Activated T-helper 2 cell treated with anti-CD3 and anti-CD28 coated beads, Interferon-gamma antibody, Interleukin-2, Interleukin-4, amounts not matched to agents 10 μg/mL and 5 μg/mL and 100 μg/mL, durations not matched to agents 14 hours and 24 hours and 36 hours (primary cell): Measurements from ENCODE around the gene ST13. TPM values are rescaled to one million over a fixed set of nuclear protein-coding genes. Genes with fewer than 3 reads are reported as not detected.
"Not testable (repeated sequence)": the region's sequence is repeated elsewhere in the genome, so short reads cannot be mapped to it uniquely, and the experiment has no call there.

Source experiments
- DNase-seq: peaks from one replicate; pipeline ENCODE4 v3.0.0; 2021; ENCODE audit warnings: low spot score
- H3K27ac Mint-ChIP-seq: one replicate; pipeline ENCODE4 v1.8.0; 2021; ENCODE audit warnings: mixed read lengths
- H3K27me3 Mint-ChIP-seq: one replicate; pipeline ENCODE4 v1.8.0; 2021; ENCODE audit warnings: low read depth, mixed read lengths
- H3K36me3 Mint-ChIP-seq: one replicate; pipeline ENCODE4 v1.8.0; 2021; ENCODE audit warnings: low read depth, mixed read lengths
- H3K4me1 Mint-ChIP-seq: one replicate; pipeline ENCODE4 v1.8.0; 2021; ENCODE audit warnings: low read depth, mixed read lengths
- H3K4me3 Mint-ChIP-seq: one replicate; pipeline ENCODE4 v1.8.0; 2021; ENCODE audit warnings: low read depth, mild to moderate bottlenecking, moderate library complexity, mixed read lengths
- H3K9me3 Mint-ChIP-seq: one replicate; pipeline ENCODE4 v1.8.0; 2021; ENCODE audit warnings: mixed read lengths
- intact Hi-C: fragments of 100-400 bp; cut with micrococcal nuclease; formaldehyde crosslinking; loops from one replicate; pipeline ENCODE4 v1.15.1; 2023
- total RNA-seq: library from RNA; stranded (reverse); gene quantifications from 2 replicates; pipeline ENCODE4 v1.2.3, GENCODE V29; 2022

The ST13 gene
- total RNA-seq, 1 donor from 2014 or later: 194 TPM

GRCh38 chr22:40805239-40805638, 51.2 kb downstream of the ST13 start:
- peaks cover 5% of the 10 kb centered on the region for H3K4me1 Mint-ChIP-seq
- DNase-seq: no peak

GRCh38 chr22:40803321-40803720, 53.1 kb downstream of the ST13 start:
- no peak overlapping the region for H3K27ac Mint-ChIP-seq
- intact Hi-C loops: no loop called here
- no peak for DNase-seq
- peaks cover 7% of the 10 kb centered on the region for H3K36me3 Mint-ChIP-seq
- H3K4me1 Mint-ChIP-seq: peaks cover 1% of the 10 kb centered on the region
- H3K4me3 Mint-ChIP-seq: no peak overlapping the region
- no peaks in the 10 kb centered on the region for H3K27me3 Mint-ChIP-seq
- H3K9me3 Mint-ChIP-seq: no peaks in the 10 kb centered on the region

More at GRCh38 chr22:40805239-40805638, 51.2 kb downstream of the ST13 start:
- H3K36me3 Mint-ChIP-seq: peaks cover 5% of the 10 kb centered on the region
- no peaks in the 10 kb centered on the region for H3K9me3 Mint-ChIP-seq
- H3K4me3 Mint-ChIP-seq: no peak overlapping the region
- intact Hi-C loops: no loop called here
- H3K27me3 Mint-ChIP-seq: no peaks in the 10 kb centered on the region
- H3K27ac Mint-ChIP-seq: no peak overlapping the region

DNA sequence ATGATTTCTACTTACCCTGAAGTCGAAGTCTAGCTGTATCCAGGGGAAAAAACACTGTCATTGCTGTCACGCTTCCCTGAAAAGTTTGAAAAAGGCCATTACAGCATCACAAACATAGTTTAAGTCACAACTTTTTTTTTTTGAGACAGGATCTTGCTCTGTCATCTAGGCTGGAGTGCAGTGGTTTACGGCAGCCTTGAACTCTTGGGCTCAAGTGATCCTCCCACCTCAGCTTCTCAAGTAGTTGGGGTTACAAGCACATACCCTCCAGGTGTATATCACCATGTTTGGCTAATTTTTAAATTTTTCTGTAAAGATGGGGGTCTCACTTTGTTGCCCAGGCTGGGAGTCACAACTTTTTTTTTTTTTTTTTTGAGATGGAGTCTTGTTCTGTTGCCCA, 57.4 kb downstream of the ST13 start:
- Mint-ChIP-seq H3K4me3 (no peak overlapping the region), H3K4me1 (peaks cover 6% of the 10 kb centered on the region), H3K9me3 (no peaks in the 10 kb centered on the region), H3K27ac (no peak overlapping the region), H3K27me3 (no peaks in the 10 kb centered on the region), H3K36me3 (peaks cover 8% of the 10 kb centered on the region)
- intact Hi-C loops: no loop called here
- no peak for DNase-seq

DNA sequence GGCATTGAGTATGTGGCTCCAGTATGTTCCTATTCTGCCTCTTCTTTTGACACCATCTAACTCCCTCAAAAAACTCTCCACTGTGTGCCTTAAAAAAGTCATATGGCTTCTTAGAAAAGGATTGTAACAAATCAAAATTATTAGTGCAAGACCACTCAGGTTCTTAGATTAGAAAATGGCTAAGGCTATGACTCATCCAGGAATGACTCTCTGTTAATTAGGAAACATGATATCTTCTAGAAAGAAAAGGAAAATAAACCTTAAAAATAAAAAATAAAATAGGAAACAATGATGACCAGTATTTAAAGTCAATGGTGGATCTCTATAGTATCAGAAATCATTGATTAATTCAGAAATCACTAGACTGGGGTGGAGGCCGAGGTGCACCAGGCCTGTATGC, 59.0 kb downstream of the ST13 start:
- Mint-ChIP-seq H3K36me3 (peaks cover 20% of the 10 kb centered on the region), H3K27me3 (no peaks in the 10 kb centered on the region), H3K4me1 (peaks cover 12% of the 10 kb centered on the region), H3K27ac (no peak overlapping the region), H3K9me3 (no peaks in the 10 kb centered on the region), H3K4me3 (no peak overlapping the region)
- intact Hi-C loops: no loop called here
- DNase-seq: no peak

DNA sequence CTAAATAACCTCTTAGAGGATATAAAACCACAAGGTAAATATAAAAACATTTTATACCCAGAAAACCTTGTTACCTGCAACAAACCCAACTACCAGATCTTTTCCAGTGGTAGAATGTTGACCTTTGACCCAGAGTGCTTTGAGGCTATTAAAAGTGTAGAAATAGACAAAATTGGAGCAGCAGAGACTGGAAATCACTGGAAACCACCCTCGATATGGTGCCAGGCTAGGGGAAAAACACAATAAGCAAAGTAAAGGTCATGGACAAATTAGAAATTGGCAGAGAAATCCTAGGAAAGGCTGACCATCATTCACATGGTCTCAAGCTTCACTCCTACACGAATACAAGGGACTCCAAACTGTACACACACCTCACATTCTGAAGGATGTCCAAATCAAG, 64.0 kb downstream of the ST13 start:
- no peak for DNase-seq
- no peak overlapping the region for H3K4me3 Mint-ChIP-seq
- H3K27ac Mint-ChIP-seq: no peak overlapping the region
- peaks cover 15% of the 10 kb centered on the region for H3K4me1 Mint-ChIP-seq
- intact Hi-C loops: no loop called here
- peaks cover 39% of the 10 kb centered on the region for H3K36me3 Mint-ChIP-seq
- H3K27me3 Mint-ChIP-seq: no peaks in the 10 kb centered on the region
- no peaks in the 10 kb centered on the region for H3K9me3 Mint-ChIP-seq

DNA sequence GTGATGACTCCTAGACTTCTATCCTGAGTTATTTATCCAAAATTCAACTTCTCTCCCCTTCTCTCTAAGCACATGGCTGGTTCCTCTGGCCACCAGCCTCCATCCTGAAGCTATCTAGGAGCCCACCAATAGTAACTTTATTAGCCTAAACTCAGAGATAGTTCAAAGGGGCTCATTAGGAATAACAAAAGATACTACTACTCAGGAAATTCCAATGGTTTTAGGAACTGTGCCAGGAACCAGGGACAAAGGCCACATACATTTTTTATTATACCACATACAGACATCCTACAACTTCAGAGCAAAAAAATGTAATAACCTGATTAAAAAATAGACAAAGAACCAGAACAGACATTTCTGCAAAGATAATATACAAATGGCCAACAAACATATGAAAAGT, 65.2 kb downstream of the ST13 start:
- DNase-seq: no peak
- peaks cover 14% of the 10 kb centered on the region for H3K4me1 Mint-ChIP-seq
- H3K9me3 Mint-ChIP-seq: no peaks in the 10 kb centered on the region
- intact Hi-C loops: no loop called here
- H3K4me3 Mint-ChIP-seq: no peak overlapping the region
- H3K27me3 Mint-ChIP-seq: no peaks in the 10 kb centered on the region
- peaks cover 42% of the 10 kb centered on the region for H3K36me3 Mint-ChIP-seq
- no peak overlapping the region for H3K27ac Mint-ChIP-seq

DNA sequence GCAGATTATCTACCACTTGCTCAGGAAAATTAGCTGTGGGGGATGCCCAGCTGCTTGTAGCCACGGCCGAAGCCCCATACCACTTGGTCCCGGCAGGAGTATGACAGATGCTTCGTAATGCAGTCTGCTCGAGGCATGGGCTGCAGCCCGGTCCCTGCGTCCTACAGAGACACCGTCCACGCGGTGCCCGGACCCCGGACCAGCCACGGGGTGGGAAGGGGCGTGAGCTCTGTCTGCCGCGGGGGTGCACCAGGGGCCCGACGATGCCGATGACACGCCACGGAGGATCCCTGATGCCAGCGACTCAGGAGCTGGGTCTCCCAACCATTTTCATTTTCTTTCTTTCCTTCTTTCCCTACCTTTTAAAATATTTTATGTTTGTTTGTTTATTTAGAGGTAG, 67.3 kb downstream of the ST13 start:
- H3K9me3 Mint-ChIP-seq: no peaks in the 10 kb centered on the region
- H3K4me1 Mint-ChIP-seq: peaks cover 14% of the 10 kb centered on the region
- intact Hi-C loops: no loop called here
- no peaks in the 10 kb centered on the region for H3K27me3 Mint-ChIP-seq
- no peak overlapping the region for H3K4me3 Mint-ChIP-seq
- no peak overlapping the region for H3K27ac Mint-ChIP-seq
- DNase-seq: no peak
- H3K36me3 Mint-ChIP-seq: peaks cover 47% of the 10 kb centered on the region

- no peaks in the 10 kb centered on the region for H3K9me3 Mint-ChIP-seq
Measured at GRCh38 chr22:40782521-40782920, 73.9 kb downstream of the ST13 start.

DNA sequence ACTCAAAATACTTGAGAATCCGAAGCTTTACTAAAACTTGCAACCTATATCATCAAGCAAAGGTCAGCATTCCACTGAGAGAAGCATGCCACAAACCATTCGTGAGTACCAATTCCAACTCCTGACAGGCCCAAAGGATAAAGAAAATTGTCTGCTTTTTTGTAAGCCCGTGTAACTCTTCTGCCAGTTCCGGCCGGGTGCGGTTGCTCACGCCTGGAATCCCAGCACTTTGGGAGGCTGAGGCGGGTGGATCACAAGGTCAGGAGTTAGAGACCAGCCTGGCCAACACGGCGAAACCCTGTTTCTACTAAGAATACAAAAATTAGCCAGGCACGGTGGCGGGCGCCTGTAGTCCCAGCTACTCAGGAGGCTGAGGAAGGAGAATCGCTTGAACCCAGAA, 74.7 kb downstream of the ST13 start:
- peaks cover 32% of the 10 kb centered on the region for H3K36me3 Mint-ChIP-seq
- intact Hi-C loops: not testable (repeated sequence)

More at GRCh38 chr22:40782521-40782920, 73.9 kb downstream of the ST13 start:
- no peaks in the 10 kb centered on the region for H3K27me3 Mint-ChIP-seq
- no peak overlapping the region for H3K27ac Mint-ChIP-seq
- DNase-seq: no peak
- no peak overlapping the region for H3K4me3 Mint-ChIP-seq
- H3K4me1 Mint-ChIP-seq: no peaks in the 10 kb centered on the region
- H3K36me3 Mint-ChIP-seq: peaks cover 31% of the 10 kb centered on the region
- intact Hi-C loops: no loop called here

More for the DNA sequence above, 74.7 kb downstream of the ST13 start:
- not testable (repeated sequence) for H3K9me3 Mint-ChIP-seq, H3K4me3 Mint-ChIP-seq, H3K27me3 Mint-ChIP-seq, H3K27ac Mint-ChIP-seq, H3K4me1 Mint-ChIP-seq, DNase-seq

Other genes starting within 250 kb of the ST13 start
- 48.9 and 51.6 TPM in 2 replicates for gene MRTFA, start 219.9 kb downstream of the ST13 start, total RNA-seq
- not detected in 2 replicates for gene MCHR1, start 177.2 kb downstream of the ST13 start, total RNA-seq
- 27.3 and 33.0 TPM in 2 replicates for gene SLC25A17, start 37.3 kb downstream of the ST13 start, total RNA-seq
- gene XPNPEP3, start 509 bp upstream of the ST13 start, total RNA-seq: 17.5 and 17.9 TPM in 2 replicates
- not detected in 2 replicates for gene DNAJB7, start 5.5 kb upstream of the ST13 start, total RNA-seq
- 103 and 110 TPM in 2 replicates for gene RBX1, start 94.7 kb upstream of the ST13 start, total RNA-seq
- 66.5 and 68.6 TPM in 2 replicates for gene EP300, start 236.0 kb upstream of the ST13 start, total RNA-seq